ENCODE measurements around the gene RXFP3.

DNA sequence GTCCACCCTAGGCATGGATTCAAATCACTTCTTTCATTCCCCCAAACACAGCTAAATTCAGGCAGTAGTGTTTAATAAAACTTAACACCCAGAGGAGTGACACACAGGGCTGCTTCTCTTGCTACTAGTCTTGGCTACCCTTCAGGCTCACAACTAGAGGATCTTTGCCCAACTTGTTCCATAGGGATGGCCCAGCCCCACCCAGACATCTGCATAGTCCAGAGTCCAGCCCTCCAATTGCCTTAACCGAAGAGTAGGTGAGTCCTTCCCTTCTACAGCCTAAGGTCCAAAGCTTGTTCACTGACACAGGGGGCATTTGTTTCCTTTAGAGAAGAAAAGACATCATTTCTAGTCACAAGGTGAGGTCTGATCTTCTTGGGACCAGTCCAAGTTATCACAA lies 15.2 kb upstream of the RXFP3 start:
- TF ChIP-seq, protein P1, sequence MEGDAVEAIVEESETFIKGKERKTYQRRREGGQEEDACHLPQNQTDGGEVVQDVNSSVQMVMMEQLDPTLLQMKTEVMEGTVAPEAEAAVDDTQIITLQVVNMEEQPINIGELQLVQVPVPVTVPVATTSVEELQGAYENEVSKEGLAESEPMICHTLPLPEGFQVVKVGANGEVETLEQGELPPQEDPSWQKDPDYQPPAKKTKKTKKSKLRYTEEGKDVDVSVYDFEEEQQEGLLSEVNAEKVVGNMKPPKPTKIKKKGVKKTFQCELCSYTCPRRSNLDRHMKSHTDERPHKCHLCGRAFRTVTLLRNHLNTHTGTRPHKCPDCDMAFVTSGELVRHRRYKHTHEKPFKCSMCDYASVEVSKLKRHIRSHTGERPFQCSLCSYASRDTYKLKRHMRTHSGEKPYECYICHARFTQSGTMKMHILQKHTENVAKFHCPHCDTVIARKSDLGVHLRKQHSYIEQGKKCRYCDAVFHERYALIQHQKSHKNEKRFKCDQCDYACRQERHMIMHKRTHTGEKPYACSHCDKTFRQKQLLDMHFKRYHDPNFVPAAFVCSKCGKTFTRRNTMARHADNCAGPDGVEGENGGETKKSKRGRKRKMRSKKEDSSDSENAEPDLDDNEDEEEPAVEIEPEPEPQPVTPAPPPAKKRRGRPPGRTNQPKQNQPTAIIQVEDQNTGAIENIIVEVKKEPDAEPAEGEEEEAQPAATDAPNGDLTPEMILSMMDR (conservative IDR thresholded peaks at IDR 0.05; ENCODE audit: low read length), result no peak
- TF ChIP-seq EZH2phosphoT487 (IDR thresholded peaks at IDR 0.05; ENCODE audit: borderline replicate concordance), result no peak

Data from Loucy (cell line).